Activated CD8-positive, alpha-beta T cell treated with anti-CD3 and anti-CD28 coated beads for 36 hours (primary cell): Measurements from ENCODE around the gene LMF1. TPM values are rescaled to one million over a fixed set of nuclear protein-coding genes. Genes with fewer than 3 reads are reported as not detected.

Experiments
- ATAC-seq: fragments of 200-7000 bp; cut with Tn5 transposase; one replicate; pipeline ENCODE4 v1.10.0; 2021; ENCODE audit warnings: mild to moderate bottlenecking, moderate library complexity
- CTCF ChIA-PET: fragments of 350-600 bp; sonication (Branson Sonifier 250); formaldehyde crosslinking; loops from one replicate; lab custom pipeline; 2021; ENCODE audit warnings: antibody characterized with exemption; lab: Charles Lee
- POLR2A ChIA-PET: fragments of 350-600 bp; sonication (Branson Sonifier 250); formaldehyde crosslinking; loops from one replicate; lab custom pipeline; 2021; ENCODE audit warnings: antibody characterized with exemption; lab: Charles Lee
- DNase-seq: peaks from one replicate; pipeline ENCODE4 v3.0.0-alpha.2; 2020
- H3K27ac Mint-ChIP-seq: one replicate; pipeline ENCODE4 v1.8.0; 2021; ENCODE audit warnings: mild to moderate bottlenecking, mixed read lengths
- H3K27me3 Mint-ChIP-seq: one replicate; pipeline ENCODE4 v1.8.0; 2021; ENCODE audit warnings: mixed read lengths
- H3K36me3 Mint-ChIP-seq: one replicate; pipeline ENCODE4 v1.8.0; 2021; ENCODE audit warnings: low read depth, mixed read lengths
- H3K4me1 Mint-ChIP-seq: one replicate; pipeline ENCODE4 v1.8.0; 2021; ENCODE audit warnings: low read depth, mixed read lengths
- H3K4me3 Mint-ChIP-seq: one replicate; pipeline ENCODE4 v1.8.0; 2021; ENCODE audit warnings: mild to moderate bottlenecking, moderate library complexity, mixed read lengths
- H3K9me3 Mint-ChIP-seq: one replicate; pipeline ENCODE4 v1.8.0; 2021; ENCODE audit warnings: mixed read lengths
- intact Hi-C: fragments of 100-400 bp; cut with micrococcal nuclease; formaldehyde crosslinking; loops from one replicate; pipeline ENCODE4 v1.10.0; 2022
- total RNA-seq, 2 experiments: library from RNA; stranded (reverse); gene quantifications; one replicate each; pipeline ENCODE4 v1.2.3, GENCODE V29; 2021
- TF ChIP-seq, protein P1 (sequence below): fragments of 200-600 bp; IDR thresholded peaks from one replicate; pipeline ENCODE4 v1.8.0; 2022; ENCODE audit warnings: antibody characterized with exemption, mild to moderate bottlenecking

Gene LMF1
- total RNA-seq, 2 experiments from 2014 or later: 8.7 to 9.7 TPM

DNA sequence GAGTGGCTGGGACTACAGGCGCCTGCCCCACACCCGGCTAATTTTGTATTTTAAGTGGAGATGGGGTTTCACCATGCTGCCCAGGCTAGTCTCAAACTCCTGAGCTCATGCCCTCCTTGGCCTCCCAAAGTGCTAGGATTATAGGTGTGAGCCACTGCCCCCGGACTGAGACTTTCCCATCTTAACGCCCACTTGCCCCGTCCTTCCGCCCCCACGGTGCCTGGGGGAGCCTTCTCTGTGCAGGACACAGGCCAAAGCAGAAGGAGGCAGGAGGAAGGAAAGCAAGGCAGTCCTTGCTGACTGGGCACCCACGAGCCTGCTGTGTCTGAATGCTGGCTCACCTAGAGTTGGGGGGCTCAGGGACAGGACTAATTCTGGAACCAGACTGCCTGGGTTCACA is 152.7 kb downstream of the LMF1 start:
- TF ChIP-seq, protein P1, sequence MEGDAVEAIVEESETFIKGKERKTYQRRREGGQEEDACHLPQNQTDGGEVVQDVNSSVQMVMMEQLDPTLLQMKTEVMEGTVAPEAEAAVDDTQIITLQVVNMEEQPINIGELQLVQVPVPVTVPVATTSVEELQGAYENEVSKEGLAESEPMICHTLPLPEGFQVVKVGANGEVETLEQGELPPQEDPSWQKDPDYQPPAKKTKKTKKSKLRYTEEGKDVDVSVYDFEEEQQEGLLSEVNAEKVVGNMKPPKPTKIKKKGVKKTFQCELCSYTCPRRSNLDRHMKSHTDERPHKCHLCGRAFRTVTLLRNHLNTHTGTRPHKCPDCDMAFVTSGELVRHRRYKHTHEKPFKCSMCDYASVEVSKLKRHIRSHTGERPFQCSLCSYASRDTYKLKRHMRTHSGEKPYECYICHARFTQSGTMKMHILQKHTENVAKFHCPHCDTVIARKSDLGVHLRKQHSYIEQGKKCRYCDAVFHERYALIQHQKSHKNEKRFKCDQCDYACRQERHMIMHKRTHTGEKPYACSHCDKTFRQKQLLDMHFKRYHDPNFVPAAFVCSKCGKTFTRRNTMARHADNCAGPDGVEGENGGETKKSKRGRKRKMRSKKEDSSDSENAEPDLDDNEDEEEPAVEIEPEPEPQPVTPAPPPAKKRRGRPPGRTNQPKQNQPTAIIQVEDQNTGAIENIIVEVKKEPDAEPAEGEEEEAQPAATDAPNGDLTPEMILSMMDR: no peak
- ChIA-PET POLR2A (interaction anchor here (1.1 kb wide), 1 partner anchor 168 kb away, joined by 3 read pairs; no protein-coding TSS in a partner anchor), CTCF (no interaction called here)
- ATAC-seq: no peak
- H3K4me1 Mint-ChIP-seq: peaks cover 8% of the 10 kb centered on the region
- peaks cover 16% of the 10 kb centered on the region for H3K27me3 Mint-ChIP-seq
- no peak overlapping the region for H3K27ac Mint-ChIP-seq
- no peaks in the 10 kb centered on the region for H3K9me3 Mint-ChIP-seq
- intact Hi-C loops: loop anchor here (10.0 kb wide), 1 partner anchor 237 kb away; no protein-coding TSS in a partner anchor
- no peak overlapping the region for H3K4me3 Mint-ChIP-seq
- DNase-seq: no peak
- no peaks in the 10 kb centered on the region for H3K36me3 Mint-ChIP-seq

- ATAC-seq (no peak), DNase-seq (no peak)
- H3K27ac Mint-ChIP-seq: no peak overlapping the region
- no peaks in the 10 kb centered on the region for H3K36me3 Mint-ChIP-seq
- POLR2A ChIA-PET: interaction anchor here (0.6 kb wide), 1 partner anchor 152 kb away, joined by 4 read pairs; no protein-coding TSS in a partner anchor
- intact Hi-C loops: loop anchor here (10.0 kb wide), 1 partner anchor 238 kb away; no protein-coding TSS in a partner anchor
- H3K9me3 Mint-ChIP-seq: no peaks in the 10 kb centered on the region
- TF ChIP-seq, protein P1: no peak
- H3K4me3 Mint-ChIP-seq: no peak overlapping the region
- peaks cover 8% of the 10 kb centered on the region for H3K4me1 Mint-ChIP-seq
- H3K27me3 Mint-ChIP-seq: peaks cover 20% of the 10 kb centered on the region
- CTCF ChIA-PET: no interaction called here
Measured at GRCh38 chr16:817001-817906, 153.5 kb downstream of the LMF1 start.

GRCh38 chr16:815861-816260 is 154.9 kb downstream of the LMF1 start:
- TF ChIP-seq, protein P1: no peak
- ChIA-PET CTCF (interaction anchor here (1.0 kb wide), 1 partner anchor 239 kb away, joined by 4 read pairs; no protein-coding TSS in a partner anchor), POLR2A (interaction anchor here (0.6 kb wide), 1 partner anchor 10 kb away, joined by 3 read pairs; no protein-coding TSS in a partner anchor)
- no peak overlapping the region for H3K27ac Mint-ChIP-seq
- no peak for DNase-seq
- H3K4me1 Mint-ChIP-seq: peaks cover 8% of the 10 kb centered on the region
- ATAC-seq: no peak
- no peak overlapping the region for H3K4me3 Mint-ChIP-seq
- H3K36me3 Mint-ChIP-seq: no peaks in the 10 kb centered on the region
- intact Hi-C loops: loop anchor here (10.0 kb wide), 1 partner anchor 239 kb away; no protein-coding TSS in a partner anchor
- H3K27me3 Mint-ChIP-seq: peaks cover 21% of the 10 kb centered on the region
- no peaks in the 10 kb centered on the region for H3K9me3 Mint-ChIP-seq

- TF ChIP-seq, protein P1: no peak
- Mint-ChIP-seq H3K4me3 (no peak overlapping the region), H3K36me3 (no peaks in the 10 kb centered on the region), H3K27ac (no peak overlapping the region), H3K4me1 (peaks cover 6% of the 10 kb centered on the region), H3K9me3 (no peaks in the 10 kb centered on the region), H3K27me3 (peaks cover 18% of the 10 kb centered on the region)
- intact Hi-C loops: loop anchor here (10.0 kb wide), 1 partner anchor 240 kb away; no protein-coding TSS in a partner anchor
- DNase-seq: no peak
- ChIA-PET POLR2A (no interaction called here), CTCF (interaction anchor here (1.0 to 1.2 kb wide), 2 partner anchors 240 to 241 kb away, joined by 3 to 4 read pairs; no protein-coding TSS in a partner anchor)
- no peak for ATAC-seq
Measured at GRCh38 chr16:814974-815373, 155.8 kb downstream of the LMF1 start.
